IMR-90 (cell line): ENCODE measurements around the gene HEYL. TPM values are rescaled to one million over a fixed set of nuclear protein-coding genes. Genes with fewer than 3 reads are reported as not detected.

Experiments used
- ATAC-seq: fragments of 200-7000 bp; cut with Tn5 transposase; 2 replicates; pipeline ENCODE4 v1.9.1; 2020; ENCODE audit warnings: low read depth, mild to moderate bottlenecking, moderate library complexity
- BruUV-seq: library from RNA; stranded (reverse); fragments of 400-500 nt; replicated peaks from 2 replicates; lab custom pipeline; 2021; lab: Mats Ljungman, UMichigan
- CTCF ChIA-PET: fragments of 300-600 bp; formaldehyde crosslinking; extraction: SDS; loops from one replicate; lab custom pipeline; 2021; ENCODE audit warnings: antibody characterized with exemption; lab: Yijun Ruan, JAX
- POLR2A ChIA-PET: fragments of 300-600 bp; sonication (Branson Sonifier 250); formaldehyde crosslinking; loops from one replicate; lab custom pipeline; 2022; ENCODE audit warnings: antibody characterized with exemption; ENCODE audit not compliant: unreplicated experiment; lab: Charles Lee
- DNase-seq: peaks from one replicate; pipeline ENCODE4 v3.0.0; 2013
- H2AFZ ChIP-seq: replicated peaks from 2 replicates; pipeline ENCODE3; 2013; ENCODE audit warnings: low read length, mild to moderate bottlenecking; ENCODE audit not compliant: poor library complexity
- H2AK5ac ChIP-seq: 2 replicates; pipeline ENCODE4 v1.6.1; 2013; ENCODE audit warnings: low read depth, low read length, inconsistent platforms
- H2AK9ac ChIP-seq: replicated peaks from 2 replicates; pipeline ENCODE3; 2013; ENCODE audit warnings: mild to moderate bottlenecking, low read depth, low read length, moderate library complexity; ENCODE audit not compliant: poor library complexity
- H2BK120ac ChIP-seq: 2 replicates; pipeline ENCODE4 v1.6.1; 2013; ENCODE audit warnings: low read depth, low read length, inconsistent platforms
- H2BK15ac ChIP-seq: 3 replicates; pipeline ENCODE4 v1.6.1; 2013; ENCODE audit warnings: low read depth, low read length, inconsistent platforms
- H2BK20ac ChIP-seq: 2 replicates; pipeline ENCODE4 v1.6.1; 2013; ENCODE audit warnings: low read depth, mild to moderate bottlenecking, inconsistent platforms, low read length, moderate library complexity
- H2BK5ac ChIP-seq: 2 replicates; pipeline ENCODE4 v1.6.1; 2013; ENCODE audit warnings: mild to moderate bottlenecking, low read depth, low read length, inconsistent platforms; ENCODE audit not compliant: poor library complexity, severe bottlenecking
- H3K14ac ChIP-seq: replicated peaks from 2 replicates; pipeline ENCODE4 v1.6.1; 2013; ENCODE audit warnings: low read depth, low read length, inconsistent platforms
- H3K18ac ChIP-seq: 2 replicates; pipeline ENCODE4 v1.6.1; 2013; ENCODE audit warnings: low read depth, low read length, control low read depth
- H3K23ac ChIP-seq: 2 replicates; pipeline ENCODE4 v1.6.1; 2013; ENCODE audit warnings: low read depth, low read length, inconsistent platforms
- H3K27ac ChIP-seq: 2 replicates; pipeline ENCODE4 v1.5.1; 2013; ENCODE audit warnings: mild to moderate bottlenecking, control low read depth, low read length; ENCODE audit not compliant: insufficient read depth
- H3K27me3 ChIP-seq: 2 replicates; pipeline ENCODE4 v1.6.1; 2013; ENCODE audit warnings: low read length; ENCODE audit not compliant: control insufficient read depth, insufficient read depth
- H3K36me3 ChIP-seq: 2 replicates; pipeline ENCODE4 v1.6.1; 2013; ENCODE audit warnings: low read length, mixed read lengths; ENCODE audit not compliant: control insufficient read depth, insufficient read depth
- H3K4ac ChIP-seq: 2 replicates; pipeline ENCODE4 v1.6.1; 2013; ENCODE audit warnings: low read depth, low read length, inconsistent platforms
- H3K4me1 ChIP-seq: 2 replicates; pipeline ENCODE4 v1.6.1; 2013; ENCODE audit warnings: low read length, mixed read lengths; ENCODE audit not compliant: control insufficient read depth, insufficient read depth
- H3K4me2 ChIP-seq: 2 replicates; pipeline ENCODE4 v1.6.1; 2013; ENCODE audit warnings: low read depth, mild to moderate bottlenecking, control low read depth, low read length, moderate library complexity
- H3K4me3 ChIP-seq: 2 replicates; pipeline ENCODE4 v1.5.1; 2013; ENCODE audit warnings: low read depth, mild to moderate bottlenecking, control low read depth, low read length, moderate library complexity; ENCODE audit not compliant: insufficient read depth
- H3K56ac ChIP-seq: 2 replicates; pipeline ENCODE4 v1.6.1; 2013; ENCODE audit warnings: low read length, inconsistent platforms; ENCODE audit not compliant: insufficient read depth; ENCODE audit errors: extremely low read depth
- H3K79me1 ChIP-seq, 2 experiments: 2 replicates each; pipeline ENCODE4 v1.6.1; 2013; ENCODE audit warnings: low read length in 2 of 2, inconsistent platforms in 1 of 2, low read depth in 1 of 2
- H3K9ac ChIP-seq: 2 replicates; pipeline ENCODE4 v1.6.1; 2013; ENCODE audit warnings: low read depth, low read length, control low read depth
- H3K9me1 ChIP-seq: 2 replicates; pipeline ENCODE4 v1.6.1; 2013; ENCODE audit warnings: low read length, inconsistent platforms; ENCODE audit not compliant: insufficient read depth
- H3K9me3 ChIP-seq: 2 replicates; pipeline ENCODE4 v1.6.1; 2013; ENCODE audit warnings: low read length; ENCODE audit not compliant: control insufficient read depth, insufficient read depth
- H4K20me1 ChIP-seq: 2 replicates; pipeline ENCODE4 v1.6.1; 2013; ENCODE audit warnings: low read length, inconsistent platforms; ENCODE audit not compliant: insufficient read depth
- H4K5ac ChIP-seq: 2 replicates; pipeline ENCODE4 v1.6.1; 2013; ENCODE audit warnings: mild to moderate bottlenecking, low read depth, low read length, control low read depth
- H4K8ac ChIP-seq, 2 experiments: 2 replicates each; pipeline ENCODE4 v1.6.1; 2013; ENCODE audit warnings: low read depth in 2 of 2, low read length in 2 of 2, control low read depth in 1 of 2, inconsistent platforms in 1 of 2
- H4K91ac ChIP-seq: 2 replicates; pipeline ENCODE4 v1.6.1; 2013; ENCODE audit warnings: low read depth, low read length, inconsistent platforms; ENCODE audit not compliant: insufficient read depth
- BHLHE40 ChIP-seq: fragments of 150-350 bp; IDR thresholded peaks from 2 replicates; pipeline ENCODE4 v1.6.1; 2016; ENCODE audit warnings: mild to moderate bottlenecking, low read depth, low read length
- CHD1 ChIP-seq: IDR thresholded peaks from 2 replicates; pipeline ENCODE4 v1.6.1; 2012; ENCODE audit warnings: low read depth, low read length, improper control_type of control experiment
- CTCF ChIP-seq: conservative IDR thresholded peaks from 2 replicates; pipeline ENCODE4 v1.5.1; 2012; ENCODE audit warnings: mild to moderate bottlenecking, low read depth, low read length, improper control_type of control experiment
- FOS ChIP-seq: fragments of 150-350 bp; IDR thresholded peaks from 2 replicates; pipeline ENCODE4 v1.6.1; 2016; ENCODE audit warnings: low read depth, low read length
- MAFK ChIP-seq: IDR thresholded peaks from 2 replicates; pipeline ENCODE4 v1.6.1; 2012; ENCODE audit warnings: low read depth, low read length, improper control_type of control experiment
- MAZ ChIP-seq: IDR thresholded peaks from 2 replicates; pipeline ENCODE4 v1.6.1; 2012; ENCODE audit warnings: low read depth, mild to moderate bottlenecking, low read length, improper control_type of control experiment, moderate library complexity, borderline replicate concordance
- MXI1 ChIP-seq: IDR thresholded peaks from 2 replicates; pipeline ENCODE4 v1.6.1; 2012; ENCODE audit warnings: low read depth, mild to moderate bottlenecking, low read length, moderate library complexity, borderline replicate concordance
- NFE2L2 ChIP-seq: fragments of 150-350 bp; IDR thresholded peaks from 2 replicates; pipeline ENCODE4 v1.6.1; 2016; ENCODE audit warnings: low read depth, mild to moderate bottlenecking, low read length
- POLR2A ChIP-seq: IDR thresholded peaks from 2 replicates; pipeline ENCODE4 v1.6.1; 2012; ENCODE audit warnings: mild to moderate bottlenecking, low read depth, low read length
- RAD21 ChIP-seq: IDR thresholded peaks from 2 replicates; pipeline ENCODE4 v1.6.1; 2012; ENCODE audit warnings: low read length, improper control_type of control experiment
- RCOR1 ChIP-seq: IDR thresholded peaks from 2 replicates; pipeline ENCODE4 v1.6.1; 2012; ENCODE audit warnings: mild to moderate bottlenecking, low read length, improper control_type of control experiment; ENCODE audit not compliant: insufficient replicate concordance
- RFX5 ChIP-seq: IDR thresholded peaks from 2 replicates; pipeline ENCODE4 v1.8.0; 2012; ENCODE audit warnings: low read depth, mild to moderate bottlenecking, low read length, moderate library complexity
- SMC3 ChIP-seq: fragments of 150-350 bp; IDR thresholded peaks from 2 replicates; pipeline ENCODE4 v1.6.1; 2016; ENCODE audit warnings: low read depth, mild to moderate bottlenecking, antibody characterized with exemption, low read length, moderate library complexity
- USF2 ChIP-seq: fragments of 150-350 bp; IDR thresholded peaks from 2 replicates; pipeline ENCODE4 v1.6.1; 2017; ENCODE audit warnings: mild to moderate bottlenecking, antibody characterized with exemption, low read length, low read depth
- WGBS, 2 experiments: methylation state at CpG; one replicate each; pipeline versions ENCODE4 v1.1.5 to v1.1.7; 2013; ENCODE audit warnings: missing lambda C conversion rate in 2 of 2; ENCODE audit not compliant: insufficient read length in 1 of 2; ENCODE audit errors: extremely low coverage in 2 of 2; 5-methylcytosine and 5-hydroxymethylcytosine counted together
- dilution Hi-C: fragments of 300-500 bp; cut with HindIII; formaldehyde crosslinking; loops from one replicate; pipeline ENCODE4 v1.14.3; 2018; ENCODE audit warnings: low sequenced_read_pairs; ENCODE audit not compliant: unreplicated experiment
- in situ Hi-C: fragments of 300-500 bp; cut with MboI; formaldehyde crosslinking; loops from 3 replicates; pipeline ENCODE4 v1.14.3; 2019; ENCODE audit warnings: low sequenced_read_pairs, inconsistent platforms, mixed read lengths
- intact Hi-C: fragments of 100-400 bp; cut with micrococcal nuclease; formaldehyde crosslinking; loops from 2 replicates; pipeline ENCODE4 v1.10.0; 2022
- polyA plus RNA-seq, 3 experiments: library from polyadenylated mRNA; depleted of rRNA; stranded (reverse); fragments of >200 nt; gene quantifications; 2 replicates each; pipeline ENCODE4 v1.2.3, GENCODE V29; 2012; ENCODE audit warnings: low replicate concordance in 1 of 3
- total RNA-seq: library from RNA; depleted of rRNA; stranded (reverse); fragments of >200 nt; gene quantifications from 2 replicates; pipeline ENCODE4 v1.2.3, GENCODE V29; 2012

Gene HEYL
- total and polyA plus RNA-seq, 2 of the 4 experiments (the other 2 are of a cell fraction), result 0.02 TPM; not detected in 1

DNA sequence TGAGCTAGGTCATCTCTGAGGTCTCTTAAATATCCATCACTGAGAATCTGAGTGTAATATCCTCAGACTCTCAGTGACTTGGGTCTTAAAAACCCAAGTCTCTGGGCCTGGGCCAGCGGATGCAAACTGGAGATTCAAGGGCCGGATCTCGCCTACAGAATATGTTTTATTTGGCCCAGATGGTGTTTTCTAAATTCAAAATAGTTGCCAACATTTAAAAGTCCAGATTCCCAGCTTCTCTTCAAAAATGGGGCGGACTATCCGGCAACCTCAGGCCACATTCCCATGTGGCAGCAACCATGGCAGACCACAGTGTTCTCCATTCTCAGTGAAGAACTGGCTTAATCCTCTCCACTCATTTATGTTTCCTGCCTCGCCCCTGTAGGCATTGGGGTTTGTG, 12.7 kb upstream of the HEYL start:
- peaks cover under 1% of the 10 kb centered on the region; the same call in 1 of the 2 replicates for H3K4me1 ChIP-seq
- no peak overlapping the region for H2BK15ac ChIP-seq
- H3K4ac ChIP-seq, result no peak overlapping the region
- H4K8ac ChIP-seq, result no peak overlapping the region
- in situ Hi-C loops (no loop called here), intact Hi-C loops (loop anchor here (10.0 kb wide), 1 partner anchor 557 kb away; no protein-coding TSS in a partner anchor), dilution Hi-C loops (no loop called here)
- H2BK120ac ChIP-seq, result no peak overlapping the region
- H3K27ac ChIP-seq, result no peak overlapping the region
- no peak overlapping the region for H2BK20ac ChIP-seq
- DNase-seq, result no peak
- H4K20me1 ChIP-seq, result no peaks in the 10 kb centered on the region
- H2AK9ac ChIP-seq, result no peak overlapping the region
- H3K56ac ChIP-seq, result no peak overlapping the region
- no peak overlapping the region for H2BK5ac ChIP-seq
- CTCF ChIA-PET, result interaction anchor here (1.3 to 2.8 kb wide), 2 partner anchors 41 to 46 kb away, joined by 10 to 12 read pairs; no protein-coding TSS in a partner anchor
- ATAC-seq, result no peak
- no peak overlapping the region for H3K4me3 ChIP-seq
- BruUV-seq, result no TSS peak
- 90% methylated on average over 2 of the region's 6 CpGs; no CpG with 5 or more reads in 1 of the 2 experiments for WGBS, 2 experiments
- H3K9ac ChIP-seq, result no peak overlapping the region
- peaks cover 27% of the 10 kb centered on the region for H3K27me3 ChIP-seq
- H3K79me1 ChIP-seq, result no peaks in the 10 kb centered on the region
- no peak overlapping the region for H3K23ac ChIP-seq
- no peak overlapping the region for H3K18ac ChIP-seq
- 0 out of 2 replicates have a peak, but pooled peaks cover under 1% of the 10 kb centered on the region for H3K9me1 ChIP-seq
- POLR2A ChIA-PET, result no interaction called here
- no peak overlapping the region for H3K4me2 ChIP-seq
- H2AFZ ChIP-seq, result no peak overlapping the region
- H2AK5ac ChIP-seq, result no peak overlapping the region
- H3K36me3 ChIP-seq, result no peaks in the 10 kb centered on the region
- no peak overlapping the region for H4K91ac ChIP-seq
- no peak for TF ChIP-seq RFX5
- no peak for TF ChIP-seq POLR2A
- no peak for TF ChIP-seq RCOR1
- TF ChIP-seq MAZ, result no peak
- TF ChIP-seq RAD21, result no peak
- TF ChIP-seq SMC3, result no peak
- no peak for TF ChIP-seq USF2
- TF ChIP-seq MXI1, result no peak
- TF ChIP-seq NFE2L2, result no peak
- no peak for TF ChIP-seq CTCF
- TF ChIP-seq FOS, result no peak
- TF ChIP-seq BHLHE40, result no peak
- no peak for TF ChIP-seq MAFK
- TF ChIP-seq CHD1, result no peak
- H4K5ac ChIP-seq, result no peak overlapping the region
- no peak overlapping the region for H3K14ac ChIP-seq
- H3K9me3 ChIP-seq, result no peaks in the 10 kb centered on the region
